ENCODE results near the gene PRR5L.

Gene PRR5L

GRCh38 chr11:36383195-36383594, 87.1 kb downstream of the PRR5L start:
- Histone ChIP-seq H3K9ac (ENCODE audit: low read length) (no peak overlapping the region), H4K8ac (ENCODE audit: low read depth, low read length) (no peak overlapping the region), H3K4me2 (ENCODE audit: low read length) (no peak overlapping the region), H3K27me3 (ENCODE audit: insufficient read depth, low read length) (no peaks in the 10 kb centered on the region), H2AK5ac (ENCODE audit: low read length) (no peak overlapping the region), H3K79me2 (ENCODE audit: control insufficient read depth, insufficient read depth, low read length, poor library complexity) (no peaks in the 10 kb centered on the region), H4K91ac (ENCODE audit: low read depth, low read length) (no peak overlapping the region), H3K4me1 (ENCODE audit: control insufficient read depth in 1 of 2, insufficient read depth in 2 of 2, low read length in 2 of 2) (no peaks in the 10 kb centered on the region), H2BK12ac (ENCODE audit: low read length) (no peak overlapping the region), H3K4ac (ENCODE audit: low read depth, low read length) (no peak overlapping the region), H3K27ac (ENCODE audit: low read depth, low read length) (no peak overlapping the region), H3K4me3 (ENCODE audit: low read depth, low read length) (no peak overlapping the region), H4K12ac (ENCODE audit: low read depth, low read length) (no peak overlapping the region), H2BK120ac (ENCODE audit: insufficient read depth, low read length, poor library complexity) (no peak overlapping the region), H3K36me3 (ENCODE audit: control insufficient read depth in 1 of 2, insufficient read depth in 2 of 2, low read length in 2 of 2) (peaks cover 0 to 8% of the 10 kb centered on the region in 2 experiments), H2AFZ (ENCODE audit: insufficient read depth, low read length, poor library complexity) (no peak overlapping the region), H3K23ac (ENCODE audit: low read length) (no peak overlapping the region), H2BK5ac (ENCODE audit: low read depth, low read length, poor library complexity) (no peak overlapping the region), H3K18ac (ENCODE audit: low read length) (no peak overlapping the region), H3K9me3 (ENCODE audit: insufficient read depth, low read depth, low read length) (no peaks in the 10 kb centered on the region), H3K79me1 (ENCODE audit: low read length) (no peaks in the 10 kb centered on the region), H3K14ac (ENCODE audit: low read length) (no peak overlapping the region)
- WGBS (ENCODE audit: extremely low coverage, insufficient coverage, insufficient read length): no CpG with 5 or more reads among the region's 1 CpG
- no peak for DNase-seq

- WGBS (ENCODE audit: extremely low coverage, insufficient coverage, insufficient read length): no CpG with 5 or more reads among the region's 9 CpGs
These were observed 89.3 kb downstream of the PRR5L start for GRCh38 chr11:36385121-36385970.

GRCh38 chr11:36386411-36386810, 90.3 kb downstream of the PRR5L start:
- Histone ChIP-seq H2BK120ac (ENCODE audit: insufficient read depth, low read length, poor library complexity) (no peak overlapping the region), H4K8ac (ENCODE audit: low read depth, low read length) (no peak overlapping the region), H3K36me3 (ENCODE audit: control insufficient read depth in 1 of 2, insufficient read depth in 2 of 2, low read length in 2 of 2) (peaks cover 0 to 8% of the 10 kb centered on the region in 2 experiments), H4K91ac (ENCODE audit: low read depth, low read length) (no peak overlapping the region), H3K9ac (ENCODE audit: low read length) (no peak overlapping the region), H3K4ac (ENCODE audit: low read depth, low read length) (no peak overlapping the region), H2BK5ac (ENCODE audit: low read depth, low read length, poor library complexity) (no peak overlapping the region), H3K4me3 (ENCODE audit: low read depth, low read length) (no peak overlapping the region), H2AK5ac (ENCODE audit: low read length) (no peak overlapping the region), H4K12ac (ENCODE audit: low read depth, low read length) (no peak overlapping the region), H3K27me3 (ENCODE audit: insufficient read depth, low read length) (no peaks in the 10 kb centered on the region), H3K27ac (ENCODE audit: low read depth, low read length) (no peak overlapping the region), H3K23ac (ENCODE audit: low read length) (no peak overlapping the region), H3K4me2 (ENCODE audit: low read length) (no peak overlapping the region), H3K79me2 (ENCODE audit: control insufficient read depth, insufficient read depth, low read length, poor library complexity) (no peaks in the 10 kb centered on the region), H3K4me1 (ENCODE audit: control insufficient read depth in 1 of 2, insufficient read depth in 2 of 2, low read length in 2 of 2) (peaks cover 0 to 2% of the 10 kb centered on the region in 2 experiments), H2AFZ (ENCODE audit: insufficient read depth, low read length, poor library complexity) (no peak overlapping the region), H3K18ac (ENCODE audit: low read length) (no peak overlapping the region), H3K79me1 (ENCODE audit: low read length) (no peaks in the 10 kb centered on the region), H2BK12ac (ENCODE audit: low read length) (no peak overlapping the region), H3K9me3 (ENCODE audit: insufficient read depth, low read depth, low read length) (peaks cover 1% of the 10 kb centered on the region), H3K14ac (ENCODE audit: low read length) (no peak overlapping the region)
- DNase-seq: no peak
- no CpG with 5 or more reads among the region's 3 CpGs for WGBS (ENCODE audit: extremely low coverage, insufficient coverage, insufficient read length)

More at GRCh38 chr11:36385121-36385970, 89.3 kb downstream of the PRR5L start:
- Histone ChIP-seq H3K4me1 (ENCODE audit: control insufficient read depth in 1 of 2, insufficient read depth in 2 of 2, low read length in 2 of 2) (peaks cover 0 to 2% of the 10 kb centered on the region in 2 experiments), H3K79me1 (ENCODE audit: low read length) (no peaks in the 10 kb centered on the region), H2BK120ac (ENCODE audit: insufficient read depth, low read length, poor library complexity) (no peak overlapping the region), H2BK12ac (ENCODE audit: low read length) (no peak overlapping the region), H2BK5ac (ENCODE audit: low read depth, low read length, poor library complexity) (no peak overlapping the region), H2AK5ac (ENCODE audit: low read length) (no peak overlapping the region), H3K4ac (ENCODE audit: low read depth, low read length) (no peak overlapping the region), H3K27me3 (ENCODE audit: insufficient read depth, low read length) (no peaks in the 10 kb centered on the region), H3K9ac (ENCODE audit: low read length) (no peak overlapping the region), H4K8ac (ENCODE audit: low read depth, low read length) (no peak overlapping the region), H4K12ac (ENCODE audit: low read depth, low read length) (no peak overlapping the region), H3K27ac (ENCODE audit: low read depth, low read length) (no peak overlapping the region), H3K18ac (ENCODE audit: low read length) (no peak overlapping the region), H3K9me3 (ENCODE audit: insufficient read depth, low read depth, low read length) (peaks cover 1% of the 10 kb centered on the region), H2AFZ (ENCODE audit: insufficient read depth, low read length, poor library complexity) (no peak overlapping the region), H3K79me2 (ENCODE audit: control insufficient read depth, insufficient read depth, low read length, poor library complexity) (no peaks in the 10 kb centered on the region), H3K14ac (ENCODE audit: low read length) (no peak overlapping the region), H3K4me2 (ENCODE audit: low read length) (no peak overlapping the region), H3K36me3 (ENCODE audit: control insufficient read depth in 1 of 2, insufficient read depth in 2 of 2, low read length in 2 of 2) (peaks cover 0 to 8% of the 10 kb centered on the region in 2 experiments), H4K91ac (ENCODE audit: low read depth, low read length) (no peak overlapping the region), H3K23ac (ENCODE audit: low read length) (no peak overlapping the region), H3K4me3 (ENCODE audit: low read depth, low read length) (no peak overlapping the region)
- DNase-seq: no peak

GRCh38 chr11:36388071-36388470, 92.0 kb downstream of the PRR5L start:
- no peak for DNase-seq
- no peaks in the 10 kb centered on the region for H3K36me3 ChIP-seq (ENCODE audit: control insufficient read depth in 1 of 2, insufficient read depth in 2 of 2, low read length in 2 of 2)
- H2BK120ac ChIP-seq (ENCODE audit: insufficient read depth, low read length, poor library complexity): no peak overlapping the region
- no peak overlapping the region for H3K4me3 ChIP-seq (ENCODE audit: low read depth, low read length)
- no peak overlapping the region for H2AK5ac ChIP-seq (ENCODE audit: low read length)
- no peak overlapping the region for H3K4ac ChIP-seq (ENCODE audit: low read depth, low read length)
- no peak overlapping the region for H3K18ac ChIP-seq (ENCODE audit: low read length)
- no peak overlapping the region for H3K27ac ChIP-seq (ENCODE audit: low read depth, low read length)
- H4K91ac ChIP-seq (ENCODE audit: low read depth, low read length): no peak overlapping the region
- H2AFZ ChIP-seq (ENCODE audit: insufficient read depth, low read length, poor library complexity): no peak overlapping the region
- H4K12ac ChIP-seq (ENCODE audit: low read depth, low read length): no peak overlapping the region
- no peak overlapping the region for H3K4me2 ChIP-seq (ENCODE audit: low read length)
- no peak overlapping the region for H3K14ac ChIP-seq (ENCODE audit: low read length)
- no peaks in the 10 kb centered on the region for H3K79me1 ChIP-seq (ENCODE audit: low read length)
- WGBS (ENCODE audit: extremely low coverage, insufficient coverage, insufficient read length): no CpG with 5 or more reads among the region's 2 CpGs
- H3K23ac ChIP-seq (ENCODE audit: low read length): no peak overlapping the region
- no peaks in the 10 kb centered on the region for H3K27me3 ChIP-seq (ENCODE audit: insufficient read depth, low read length)
- H3K4me1 ChIP-seq (ENCODE audit: control insufficient read depth in 1 of 2, insufficient read depth in 2 of 2, low read length in 2 of 2): peaks cover 0 to 2% of the 10 kb centered on the region in 2 experiments
- H4K8ac ChIP-seq (ENCODE audit: low read depth, low read length): no peak overlapping the region
- H3K9ac ChIP-seq (ENCODE audit: low read length): no peak overlapping the region
- no peak overlapping the region for H2BK5ac ChIP-seq (ENCODE audit: low read depth, low read length, poor library complexity)
- H3K79me2 ChIP-seq (ENCODE audit: control insufficient read depth, insufficient read depth, low read length, poor library complexity): no peaks in the 10 kb centered on the region
- peaks cover 1% of the 10 kb centered on the region for H3K9me3 ChIP-seq (ENCODE audit: insufficient read depth, low read depth, low read length)
- no peak overlapping the region for H2BK12ac ChIP-seq (ENCODE audit: low read length)

Data from trophoblast cell (in vitro differentiated cells and primary cell).